HG03135 (cell line): ENCODE results near the gene MPZ.
"Not testable (repeated sequence)": the region's sequence is repeated elsewhere in the genome, so short reads cannot be mapped to it uniquely, and the experiment has no call there.

Experiments used
- ATAC-seq: cut with Tn5 transposase; IDR thresholded peaks from one replicate; pipeline ENCODE4 v1.9.1; 2021; ENCODE audit warnings: mild to moderate bottlenecking, moderate library complexity; ENCODE audit not compliant: unreplicated experiment

MPZ gene

DNA sequence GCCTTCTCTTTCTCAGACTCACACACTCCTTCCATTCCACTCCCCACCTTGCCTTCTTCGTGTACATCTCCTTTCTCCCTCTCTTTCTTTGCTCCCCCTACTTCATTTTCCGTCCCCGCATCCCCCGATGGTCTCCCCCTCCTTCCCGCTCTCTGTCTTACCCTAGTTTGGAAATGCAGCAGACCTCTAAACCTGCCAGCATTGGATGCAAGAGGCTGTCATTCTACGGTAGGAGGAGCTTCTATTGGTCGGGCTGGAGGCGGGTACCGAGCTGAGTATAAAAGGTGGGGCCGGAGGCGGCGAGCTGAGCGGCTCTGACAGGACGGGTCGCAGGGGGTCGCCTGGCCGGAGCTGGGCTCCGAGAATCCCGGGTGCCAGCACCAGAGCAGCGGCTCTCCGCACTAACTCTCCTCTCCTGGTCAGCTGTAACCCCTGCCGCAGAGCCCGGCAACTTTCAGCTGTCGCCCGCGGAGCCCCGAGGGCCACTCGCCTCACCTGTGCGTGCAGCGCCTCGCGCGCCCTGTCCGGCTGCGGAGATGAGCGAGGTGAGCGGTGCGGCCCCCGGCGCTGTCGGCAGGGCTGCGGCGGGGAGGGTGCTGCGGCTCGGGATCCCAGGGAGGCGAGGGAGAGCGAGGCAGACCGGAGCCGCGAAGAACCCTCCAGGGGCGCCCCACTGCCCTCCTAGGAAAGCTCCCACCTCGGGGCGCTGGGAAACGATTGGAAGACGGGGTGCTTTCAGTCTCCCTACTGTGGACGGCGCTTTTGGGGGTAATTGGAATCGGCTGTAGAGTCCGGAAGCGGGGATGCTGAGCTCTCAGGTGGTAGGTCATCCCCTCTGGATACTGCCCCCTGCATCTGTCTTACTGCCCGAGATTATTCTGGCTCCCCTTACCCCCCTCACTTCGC is 51.1 kb downstream of the MPZ start, which contains the start of gene PCP4L1:
PCP4L1 (plus strand) TSS at position 307 of the 906 bp plus-strand sequence; CDS start at position 537, 230 bp downstream.
- no peak for ATAC-seq

DNA sequence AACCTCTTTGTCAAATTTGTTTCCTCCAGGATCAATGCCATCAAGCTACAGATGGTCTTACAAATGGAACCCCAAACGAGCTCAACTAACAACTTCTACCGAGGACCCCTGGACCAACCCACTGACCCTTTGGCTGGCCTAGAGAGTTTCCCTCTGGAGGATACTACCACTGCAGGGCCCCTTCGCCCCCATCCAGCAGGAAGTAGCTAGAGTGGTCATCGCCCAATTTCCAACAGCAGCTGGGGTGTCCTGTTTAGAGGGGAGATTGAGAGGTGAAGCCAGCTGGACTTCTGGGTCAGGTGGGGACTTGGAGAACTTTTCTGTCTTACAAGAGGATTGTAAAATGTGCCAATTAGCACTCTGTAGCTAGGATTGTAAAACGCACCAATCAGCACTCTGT is 52.7 kb downstream of the MPZ start:
- not testable (repeated sequence) for ATAC-seq

DNA sequence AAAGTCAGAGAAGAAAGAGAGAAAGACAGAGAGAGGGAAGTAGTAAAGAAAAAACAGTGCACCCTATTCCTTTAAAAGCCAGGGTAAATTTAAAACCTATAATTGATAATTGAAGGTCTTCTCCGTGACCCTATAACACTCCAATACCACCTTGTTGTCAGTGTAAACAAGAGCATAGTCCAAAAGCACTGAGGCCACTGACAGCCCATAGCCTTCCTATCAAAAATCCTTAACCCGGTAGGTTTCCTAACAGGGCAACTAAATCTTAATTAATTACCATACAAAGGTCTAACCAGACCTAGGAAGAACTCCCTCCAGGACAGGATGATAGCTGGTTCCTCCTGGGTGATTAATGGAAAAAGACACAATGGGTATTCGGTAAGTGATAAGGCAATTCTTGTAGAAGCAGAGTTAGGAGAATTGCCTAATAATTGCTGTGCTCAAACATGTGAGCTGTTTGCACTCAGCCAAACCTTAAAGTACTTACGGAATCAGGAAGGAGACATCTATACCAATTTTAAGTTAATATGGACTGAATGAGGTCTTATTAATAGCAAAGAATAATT is 53.7 kb downstream of the MPZ start:
- ATAC-seq, result not testable (repeated sequence)

DNA sequence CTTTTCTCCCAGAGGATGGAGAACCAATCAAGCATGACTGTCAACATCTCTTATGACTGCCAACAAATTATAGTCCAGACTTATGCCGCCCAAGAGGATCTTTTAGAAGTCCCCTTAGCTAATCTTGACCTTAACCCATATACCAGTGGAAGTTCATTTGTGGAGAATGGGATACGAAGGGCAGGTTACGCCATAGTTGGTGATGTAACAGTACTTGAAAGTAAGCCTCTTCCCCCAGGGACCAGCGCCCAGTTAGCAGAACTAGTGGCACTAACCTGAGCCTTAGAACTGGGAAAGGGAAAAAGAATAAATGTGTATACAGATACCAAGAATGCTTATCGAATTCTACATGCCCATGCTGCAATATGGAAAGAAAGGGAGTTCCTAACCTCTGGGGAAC is 54.5 kb downstream of the MPZ start:
- not testable (repeated sequence) for ATAC-seq
